ENCODE data around the gene A2M.

DNA sequence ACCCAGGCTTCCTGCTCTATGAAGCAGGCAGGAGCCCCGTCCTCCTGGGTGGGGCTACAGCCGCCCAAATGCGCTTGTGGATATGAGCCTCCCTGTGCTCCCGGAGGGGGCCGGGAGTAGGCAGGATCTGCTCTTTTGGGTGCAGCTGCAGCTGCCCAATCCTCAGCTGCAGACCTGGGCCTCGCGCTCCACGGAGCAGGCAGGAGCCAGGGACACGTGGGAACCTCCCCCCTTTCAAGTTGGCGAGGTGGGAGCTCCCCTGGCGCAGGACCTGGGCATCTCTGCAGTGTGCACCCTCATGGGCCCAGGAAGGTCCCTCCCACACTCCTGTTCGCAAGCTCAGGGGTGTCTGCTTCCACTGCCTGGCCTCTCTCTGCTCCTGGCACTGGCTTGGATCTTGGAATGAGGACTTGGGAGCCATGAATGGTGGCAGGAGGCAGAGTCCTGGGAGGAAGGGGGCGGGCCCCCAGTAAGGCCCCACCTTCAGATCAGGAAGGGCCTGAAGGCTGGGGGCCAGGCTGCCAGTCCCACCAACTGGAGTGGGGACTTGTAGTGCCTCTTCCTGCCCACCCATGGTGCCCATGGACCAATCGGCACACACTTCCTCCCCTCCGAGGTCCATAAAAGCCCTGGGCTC is 65.1 kb downstream of the A2M start:
- TF ChIP-seq, protein P1, sequence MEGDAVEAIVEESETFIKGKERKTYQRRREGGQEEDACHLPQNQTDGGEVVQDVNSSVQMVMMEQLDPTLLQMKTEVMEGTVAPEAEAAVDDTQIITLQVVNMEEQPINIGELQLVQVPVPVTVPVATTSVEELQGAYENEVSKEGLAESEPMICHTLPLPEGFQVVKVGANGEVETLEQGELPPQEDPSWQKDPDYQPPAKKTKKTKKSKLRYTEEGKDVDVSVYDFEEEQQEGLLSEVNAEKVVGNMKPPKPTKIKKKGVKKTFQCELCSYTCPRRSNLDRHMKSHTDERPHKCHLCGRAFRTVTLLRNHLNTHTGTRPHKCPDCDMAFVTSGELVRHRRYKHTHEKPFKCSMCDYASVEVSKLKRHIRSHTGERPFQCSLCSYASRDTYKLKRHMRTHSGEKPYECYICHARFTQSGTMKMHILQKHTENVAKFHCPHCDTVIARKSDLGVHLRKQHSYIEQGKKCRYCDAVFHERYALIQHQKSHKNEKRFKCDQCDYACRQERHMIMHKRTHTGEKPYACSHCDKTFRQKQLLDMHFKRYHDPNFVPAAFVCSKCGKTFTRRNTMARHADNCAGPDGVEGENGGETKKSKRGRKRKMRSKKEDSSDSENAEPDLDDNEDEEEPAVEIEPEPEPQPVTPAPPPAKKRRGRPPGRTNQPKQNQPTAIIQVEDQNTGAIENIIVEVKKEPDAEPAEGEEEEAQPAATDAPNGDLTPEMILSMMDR (conservative IDR thresholded peaks at IDR 0.05; ENCODE audit: low read depth in 2 of 2), result no peak
- TF ChIP-seq, protein P2, sequence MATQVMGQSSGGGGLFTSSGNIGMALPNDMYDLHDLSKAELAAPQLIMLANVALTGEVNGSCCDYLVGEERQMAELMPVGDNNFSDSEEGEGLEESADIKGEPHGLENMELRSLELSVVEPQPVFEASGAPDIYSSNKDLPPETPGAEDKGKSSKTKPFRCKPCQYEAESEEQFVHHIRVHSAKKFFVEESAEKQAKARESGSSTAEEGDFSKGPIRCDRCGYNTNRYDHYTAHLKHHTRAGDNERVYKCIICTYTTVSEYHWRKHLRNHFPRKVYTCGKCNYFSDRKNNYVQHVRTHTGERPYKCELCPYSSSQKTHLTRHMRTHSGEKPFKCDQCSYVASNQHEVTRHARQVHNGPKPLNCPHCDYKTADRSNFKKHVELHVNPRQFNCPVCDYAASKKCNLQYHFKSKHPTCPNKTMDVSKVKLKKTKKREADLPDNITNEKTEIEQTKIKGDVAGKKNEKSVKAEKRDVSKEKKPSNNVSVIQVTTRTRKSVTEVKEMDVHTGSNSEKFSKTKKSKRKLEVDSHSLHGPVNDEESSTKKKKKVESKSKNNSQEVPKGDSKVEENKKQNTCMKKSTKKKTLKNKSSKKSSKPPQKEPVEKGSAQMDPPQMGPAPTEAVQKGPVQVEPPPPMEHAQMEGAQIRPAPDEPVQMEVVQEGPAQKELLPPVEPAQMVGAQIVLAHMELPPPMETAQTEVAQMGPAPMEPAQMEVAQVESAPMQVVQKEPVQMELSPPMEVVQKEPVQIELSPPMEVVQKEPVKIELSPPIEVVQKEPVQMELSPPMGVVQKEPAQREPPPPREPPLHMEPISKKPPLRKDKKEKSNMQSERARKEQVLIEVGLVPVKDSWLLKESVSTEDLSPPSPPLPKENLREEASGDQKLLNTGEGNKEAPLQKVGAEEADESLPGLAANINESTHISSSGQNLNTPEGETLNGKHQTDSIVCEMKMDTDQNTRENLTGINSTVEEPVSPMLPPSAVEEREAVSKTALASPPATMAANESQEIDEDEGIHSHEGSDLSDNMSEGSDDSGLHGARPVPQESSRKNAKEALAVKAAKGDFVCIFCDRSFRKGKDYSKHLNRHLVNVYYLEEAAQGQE (IDR thresholded peaks at IDR 0.05; ENCODE audit: unreplicated experiment), result no peak
- TF ChIP-seq ZNF331 (CRISPR knock-in tag; IDR thresholded peaks at IDR 0.05; ENCODE audit: low read depth), result no peak
- no peak for TF ChIP-seq EZH2 (IDR thresholded peaks at IDR 0.05; ENCODE audit: low read depth, unreplicated experiment)

All from GM23338 (cell line).